H1 (cell line): ENCODE measurements around the gene MBD4. TPM values are rescaled to one million over a fixed set of nuclear protein-coding genes. Genes with fewer than 3 reads are reported as not detected.

ENCODE experiments used
- CTCF ChIA-PET: fragments of 300-600 bp; sonication (Branson Sonifier 250); formaldehyde crosslinking; loops from one replicate; lab custom pipeline; 2021; ENCODE audit not compliant: partially characterized antibody; lab: Charles Lee
- POLR2A ChIA-PET: fragments of 300-600 bp; sonication (Branson Sonifier 250); formaldehyde crosslinking; loops from one replicate; lab custom pipeline; 2021; ENCODE audit warnings: inconsistent platforms; ENCODE audit not compliant: partially characterized antibody; lab: Charles Lee
- DNase-seq, 2 experiments: peaks; one replicate each; pipeline versions ENCODE4 v3.0.0 to v3.0.0-alpha.2; 2010 to 2022; ENCODE audit warnings: low spot score in 2 of 2, low read depth in 1 of 2, mixed read lengths in 1 of 2
- FAIRE-seq: peaks from 2 replicates; lab custom pipeline; 2011; peaks lifted over from hg19 to GRCh38; lab: Jason Lieb, UNC
- H2AFZ ChIP-seq: 2 replicates; pipeline ENCODE4 v1.8.1; 2012; ENCODE audit warnings: low read length, inconsistent platforms
- H2AK5ac ChIP-seq: 2 replicates; pipeline ENCODE4 v1.6.1; 2013; ENCODE audit warnings: low read depth, low read length
- H2BK120ac ChIP-seq: replicated peaks from 2 replicates; pipeline ENCODE3; 2013; ENCODE audit warnings: low read depth, low read length, inconsistent platforms
- H2BK12ac ChIP-seq: 2 replicates; pipeline ENCODE4 v1.6.1; 2013; ENCODE audit warnings: low read depth, low read length
- H2BK15ac ChIP-seq: 2 replicates; pipeline ENCODE4 v1.6.1; 2013; ENCODE audit warnings: low read length
- H2BK20ac ChIP-seq: 2 replicates; pipeline ENCODE4 v1.6.1; 2013; ENCODE audit warnings: low read length
- H2BK5ac ChIP-seq: 2 replicates; pipeline ENCODE4 v1.6.1; 2013; ENCODE audit warnings: low read depth, low read length
- H3K14ac ChIP-seq: 2 replicates; pipeline ENCODE4 v1.6.1; 2013; ENCODE audit warnings: inconsistent platforms; ENCODE audit not compliant: insufficient read length
- H3K18ac ChIP-seq: 2 replicates; pipeline ENCODE4 v1.6.1; 2013; ENCODE audit warnings: low read length; ENCODE audit errors: extremely low read depth
- H3K23ac ChIP-seq: 2 replicates; pipeline ENCODE4 v1.6.1; 2013; ENCODE audit warnings: inconsistent platforms; ENCODE audit not compliant: insufficient read length
- H3K23me2 ChIP-seq: 2 replicates; pipeline ENCODE4 v1.6.1; 2013; ENCODE audit warnings: low read depth, low read length
- H3K27ac ChIP-seq: 2 replicates; pipeline ENCODE4 v1.6.1; 2011; ENCODE audit warnings: low read depth, low read length, inconsistent platforms
- H3K27me3 ChIP-seq, 4 experiments: replicated peaks in 1 of 4; 1 replicate in 1 of 4; 2 replicates in 3 of 4; pipeline versions ENCODE4 v1.6.1 to v1.8.1; 2011 to 2013; ENCODE audit warnings: low read length in 3 of 4, mild to moderate bottlenecking in 3 of 4, inconsistent platforms in 2 of 4, mixed read lengths in 2 of 4, moderate library complexity in 1 of 4; ENCODE audit not compliant: control insufficient read depth in 3 of 4, insufficient read depth in 3 of 4; ENCODE audit errors: extremely low read depth in 1 of 4
- H3K36me3 ChIP-seq, 4 experiments: 2 replicates each; pipeline versions ENCODE4 v1.6.1 to v1.8.1; 2011 to 2013; ENCODE audit warnings: mild to moderate bottlenecking in 4 of 4, low read length in 3 of 4, moderate library complexity in 2 of 4, control low read depth in 1 of 4, inconsistent platforms in 1 of 4; ENCODE audit not compliant: insufficient read depth in 4 of 4, control insufficient read depth in 2 of 4
- H3K4ac ChIP-seq: replicated peaks from 2 replicates; pipeline ENCODE3; 2013; ENCODE audit warnings: low read length, low read depth, mixed read lengths, inconsistent platforms; ENCODE audit not compliant: insufficient read length
- H3K4me1 ChIP-seq, 4 experiments: replicated peaks in 1 of 4; 1 replicate in 1 of 4; 2 replicates in 3 of 4; pipeline versions ENCODE4 v1.6.1 to v1.8.1; 2011 to 2013; ENCODE audit warnings: low read length in 3 of 4, inconsistent platforms in 2 of 4, mixed read lengths in 1 of 4; ENCODE audit not compliant: insufficient read depth in 4 of 4, control insufficient read depth in 3 of 4
- H3K4me2 ChIP-seq, 2 experiments: 2 replicates each; pipeline versions ENCODE4 v1.6.1 to v1.8.1; 2011 to 2013; ENCODE audit warnings: low read depth in 2 of 2, low read length in 2 of 2, control low read depth in 1 of 2, inconsistent platforms in 1 of 2, mild to moderate bottlenecking in 1 of 2; ENCODE audit not compliant: insufficient read depth in 1 of 2
- H3K4me3 ChIP-seq, 4 experiments: fragments of 200-600, 300-600 bp in 1 of 4; sonication (generic), shearing (Covaris generic), sonication (Bioruptor Twin) in 1 of 4; 2 replicates each; pipeline versions ENCODE4 v1.5.1 to v1.8.1; 2011 to 2016; ENCODE audit warnings: low read length in 4 of 4, low read depth in 3 of 4, control low read depth in 2 of 4, inconsistent platforms in 2 of 4, mild to moderate bottlenecking in 2 of 4, mixed read lengths in 1 of 4, moderate library complexity in 1 of 4; ENCODE audit not compliant: insufficient read depth in 2 of 4; ENCODE audit errors: extremely low read depth in 1 of 4
- H3K56ac ChIP-seq: replicated peaks from 2 replicates; pipeline ENCODE3; 2013; ENCODE audit warnings: low read depth, mild to moderate bottlenecking, mixed read lengths, low read length, inconsistent platforms; ENCODE audit not compliant: insufficient read length
- H3K79me1 ChIP-seq: 2 replicates; pipeline ENCODE4 v1.6.1; 2013; ENCODE audit warnings: low read depth, low read length, control low read depth
- H3K79me2 ChIP-seq, 2 experiments: 2 replicates each; pipeline versions ENCODE4 v1.6.1 to v1.8.1; 2012 to 2013; ENCODE audit warnings: low read length in 2 of 2, mild to moderate bottlenecking in 2 of 2, inconsistent platforms in 1 of 2; ENCODE audit not compliant: insufficient read depth in 2 of 2, control insufficient read depth in 1 of 2
- H3K9ac ChIP-seq, 4 experiments: replicated peaks in 1 of 4; 1 replicate in 1 of 4; 2 replicates in 3 of 4; pipeline versions ENCODE4 v1.6.1 to v1.8.1; 2011 to 2013; ENCODE audit warnings: low read depth in 3 of 4, low read length in 3 of 4, control low read depth in 2 of 4, mild to moderate bottlenecking in 2 of 4, moderate library complexity in 2 of 4, inconsistent platforms in 1 of 4; ENCODE audit errors: extremely low read depth in 1 of 4
- H3K9me3 ChIP-seq, 2 experiments: 2 replicates each; pipeline versions ENCODE4 v1.6.1 to v1.8.1; 2012 to 2013; ENCODE audit warnings: mild to moderate bottlenecking in 2 of 2, moderate library complexity in 2 of 2, control low read depth in 1 of 2, inconsistent platforms in 1 of 2, low read depth in 1 of 2, low read length in 1 of 2, mixed read lengths in 1 of 2; ENCODE audit not compliant: insufficient read depth in 2 of 2
- H4K20me1 ChIP-seq, 2 experiments: replicated peaks in 1 of 2; 2 replicates each; pipeline versions ENCODE3 to v1.8.1; 2011 to 2013; ENCODE audit warnings: inconsistent platforms in 2 of 2, low read length in 2 of 2, mild to moderate bottlenecking in 1 of 2; ENCODE audit not compliant: insufficient read depth in 2 of 2, control insufficient read depth in 1 of 2
- H4K5ac ChIP-seq: 2 replicates; pipeline ENCODE4 v1.6.1; 2013; ENCODE audit warnings: low read length, low read depth, mixed read lengths, inconsistent platforms; ENCODE audit not compliant: insufficient read length
- H4K8ac ChIP-seq: 2 replicates; pipeline ENCODE4 v1.8.0; 2013; ENCODE audit warnings: mild to moderate bottlenecking, moderate library complexity, low read length, inconsistent platforms; ENCODE audit not compliant: insufficient read depth; ENCODE audit errors: extremely low read depth
- H4K91ac ChIP-seq: replicated peaks from 2 replicates; pipeline ENCODE3; 2013; ENCODE audit warnings: low read length, mixed read lengths, inconsistent platforms; ENCODE audit not compliant: insufficient read length
- BACH1 ChIP-seq: IDR thresholded peaks from 2 replicates; pipeline ENCODE4 v1.6.1; 2012; ENCODE audit warnings: low read length, improper control_type of control experiment
- CTBP2 ChIP-seq: IDR thresholded peaks from 2 replicates; pipeline ENCODE4 v1.7.0; 2011; ENCODE audit warnings: borderline replicate concordance, mild to moderate bottlenecking, moderate library complexity, mixed read lengths, low read length; ENCODE audit not compliant: insufficient read depth, insufficient read length
- HDAC2 ChIP-seq, 2 experiments: fragments of 300-600 bp in 1 of 2; sonication (generic) in 1 of 2; IDR thresholded peaks; 2 replicates each; pipeline ENCODE4 v1.6.1; 2011 to 2012; ENCODE audit warnings: low read depth in 2 of 2, low read length in 2 of 2, mild to moderate bottlenecking in 2 of 2, moderate library complexity in 2 of 2, borderline replicate concordance in 1 of 2, inconsistent platforms in 1 of 2
- KDM1A ChIP-seq: fragments of 200-600, 300-600 bp; sonication (generic); IDR thresholded peaks from 2 replicates; pipeline ENCODE4 v1.7.1; 2016; ENCODE audit warnings: mild to moderate bottlenecking, low read length, borderline replicate concordance
- KDM4A ChIP-seq: IDR thresholded peaks from one replicate; pipeline ENCODE4 v1.7.1; 2012; ENCODE audit warnings: low read depth, mild to moderate bottlenecking, moderate library complexity, low read length, inconsistent platforms; ENCODE audit not compliant: severe bottlenecking
- RFX5 ChIP-seq: IDR thresholded peaks from 2 replicates; pipeline ENCODE4 v1.6.1; 2011; ENCODE audit warnings: low read depth, low read length, improper control_type of control experiment, borderline replicate concordance
- RNF2 ChIP-seq: fragments of 200-900, 300-1000 bp; sonication (generic); IDR thresholded peaks from 2 replicates; pipeline ENCODE4 v1.7.1; 2016; ENCODE audit warnings: borderline replicate concordance, low read depth, mild to moderate bottlenecking, antibody characterized with exemption, low read length; ENCODE audit not compliant: poor library complexity, severe bottlenecking; ENCODE audit errors: missing control alignments
- SIRT6 ChIP-seq: IDR thresholded peaks from one replicate; pipeline ENCODE4 v1.7.1; 2012; ENCODE audit warnings: low read length, inconsistent platforms
- SIX5 ChIP-seq: IDR thresholded peaks from 2 replicates; pipeline ENCODE4 v1.6.1; 2011; ENCODE audit warnings: mild to moderate bottlenecking, low read depth, low read length
- USF2 ChIP-seq: IDR thresholded peaks from 2 replicates; pipeline ENCODE4 v1.6.1; 2011; ENCODE audit warnings: low read length, improper control_type of control experiment
- WGBS, 2 experiments: shearing (Covaris generic) in 1 of 2; methylation state at CpG; one replicate each; pipeline versions ENCODE4 v1.1.6 to v1.1.7; 2013 to 2015; ENCODE audit warnings: low lambda C conversion rate in 2 of 2, mixed read lengths in 2 of 2, inconsistent platforms in 1 of 2, low coverage in 1 of 2, missing lambda C conversion rate in 1 of 2; ENCODE audit not compliant: insufficient replicate concordance in 2 of 2, insufficient coverage in 1 of 2, insufficient read length in 1 of 2; ENCODE audit errors: extremely low coverage in 1 of 2, missing lambda C conversion rate in 1 of 2; 5-methylcytosine and 5-hydroxymethylcytosine counted together
- polyA plus RNA-seq, 7 experiments: library from polyadenylated mRNA; depleted of rRNA in 3 of 7; stranded (reverse) in 5 of 7; unstranded in 2 of 7; fragments of >200 nt in 5 of 7; fragments of 200-250 nt in 2 of 7; gene quantifications; 1 replicate in 5 of 7; 2 replicates in 1 of 7; 4 replicates in 1 of 7; pipeline versions ENCODE4 v1.2.1 to v1.2.3, GENCODE V29; 2011 to 2013; ENCODE audit warnings: missing spikeins in 2 of 7, mixed read lengths in 2 of 7
- total RNA-seq: library from RNA; stranded (reverse); fragmentation: NEBNext Ultra II Directional; extraction: Animal tissue kit (Norgen Biotek cat#: 25700); gene quantifications from 2 replicates; pipeline ENCODE4 v1.2.1, GENCODE V29; 2021

MBD4 gene
- total and polyA plus RNA-seq, 2 of the 8 experiments (the other 6 are each of a cell fraction or from before 2014, with no cell fraction given) = 11.2 to 35.8 TPM

- Histone ChIP-seq H3K4me2 (no peak overlapping the region), H3K79me2 (peaks cover 0 to 15% of the 10 kb centered on the region in 2 experiments; a peak in 2 of 4 replicates)
- FAIRE-seq = no peak
These were observed 5.7 kb upstream of the MBD4 start for GRCh38 chr3:129445471-129445870.

More at GRCh38 chr3:129445471-129445870, 5.7 kb upstream of the MBD4 start:
- no peak overlapping the region for H2BK5ac ChIP-seq
- H3K79me1 ChIP-seq = peaks cover 2% of the 10 kb centered on the region; the same call in 1 of the 2 replicates
- H2BK12ac ChIP-seq = no peak overlapping the region
- no peaks in the 10 kb centered on the region for H3K36me3 ChIP-seq
- no peaks in the 10 kb centered on the region for H3K27me3 ChIP-seq
- H2AK5ac ChIP-seq = no peak overlapping the region
- no peak overlapping the region for H3K18ac ChIP-seq
- H3K9ac ChIP-seq = no peak overlapping the region
- H3K9me3 ChIP-seq = no peaks in the 10 kb centered on the region
- whole genome bisulfite sequencing, 2 experiments = 92% methylated on average over 3 of the region's 3 CpGs; no CpG with 5 or more reads in 1 of the 2 experiments
- no peak overlapping the region for H4K8ac ChIP-seq
- H3K27ac ChIP-seq = no peak overlapping the region
- no peak overlapping the region for H3K14ac ChIP-seq
- ChIA-PET CTCF (interaction anchor here (1.0 to 1.4 kb wide), 2 partner anchors 28 to 45 kb away, joined by 3 to 4 read pairs; no protein-coding TSS in a partner anchor), POLR2A (no interaction called here)
- no peak overlapping the region for H3K4me3 ChIP-seq
- no peak overlapping the region for H4K5ac ChIP-seq
- no peak for DNase-seq
- H3K4ac ChIP-seq = no peak overlapping the region
- H4K20me1 ChIP-seq = no peaks in the 10 kb centered on the region
- no peak overlapping the region for H2BK15ac ChIP-seq
- peaks cover 2 to 24% (median 14%) of the 10 kb centered on the region in 4 experiments for H3K4me1 ChIP-seq
- no peak overlapping the region for H4K91ac ChIP-seq
- H3K23ac ChIP-seq = no peak overlapping the region
- no peak overlapping the region for H2BK120ac ChIP-seq
- TF ChIP-seq CTBP2 (no peak), RNF2 (no peak), HDAC2 (IDR thresholded peaks at IDR 0.05; ENCODE audit: borderline replicate concordance in 1 of 2, low read depth in 2 of 2, low read length in 2 of 2) (no peak), USF2 (no peak), KDM1A (no peak), RFX5 (no peak), SIRT6 (no peak), KDM4A (no peak), BACH1 (no peak), SIX5 (no peak)
- H3K56ac ChIP-seq = no peak overlapping the region
- H2AFZ ChIP-seq = no peak overlapping the region
- no peak overlapping the region for H2BK20ac ChIP-seq
- H3K23me2 ChIP-seq = no peaks in the 10 kb centered on the region; the same call in 1 of the 2 replicates
